HepG2 (cell line): ENCODE measurements around the gene HLA-B. TPM values are rescaled to one million over a fixed set of nuclear protein-coding genes. Genes with fewer than 3 reads are reported as not detected.
A peak's percentile ranks its signal among the peaks of the same experiment; 100 is the strongest.

ENCODE experiments used
- BATF2 ChIP-seq: sonication (generic); formaldehyde crosslinking; IDR thresholded peaks from 2 replicates; pipeline ENCODE4 v1.8.0; 2022; ENCODE audit warnings: mild to moderate bottlenecking, missing genetic modification reagents, moderate library complexity
- FOXA1 ChIP-seq, 2 experiments: fragments of 450-650 bp in 1 of 2; sonication (generic) in 1 of 2; formaldehyde crosslinking in 1 of 2; IDR thresholded peaks; 2 replicates each; pipeline versions ENCODE4 v1.4.0 to v1.6.1; 2016 to 2020; ENCODE audit warnings: missing genetic modification reagents in 1 of 2
- FOXK1 ChIP-seq: sonication (generic); formaldehyde crosslinking; IDR thresholded peaks from 2 replicates; pipeline ENCODE4 v1.4.0; 2020; ENCODE audit warnings: low read depth, missing genetic modification reagents, borderline replicate concordance
- HNF4A ChIP-seq: sonication (generic); formaldehyde crosslinking; IDR thresholded peaks from 2 replicates; pipeline ENCODE4 v1.4.0; 2020; ENCODE audit warnings: missing genetic modification reagents
- KDM1A ChIP-seq: IDR thresholded peaks from 2 replicates; pipeline ENCODE4 v1.6.1; 2016; ENCODE audit warnings: missing compliant biosample characterization
- MED8 ChIP-seq: sonication (generic); formaldehyde crosslinking; IDR thresholded peaks from 2 replicates; pipeline ENCODE4 v1.8.1; 2023; ENCODE audit warnings: mild to moderate bottlenecking, missing genetic modification reagents; ENCODE audit not compliant: insufficient replicate concordance
- MIER2 ChIP-seq: IDR thresholded peaks from 2 replicates; pipeline ENCODE4 v1.6.1; 2016; ENCODE audit warnings: missing biosample characterization, missing genetic modification reagents
- MXI1 ChIP-seq: IDR thresholded peaks from 3 replicates; pipeline ENCODE4 v1.6.1; 2012; ENCODE audit warnings: low read depth, low read length, inconsistent platforms, borderline replicate concordance
- NFKBIZ ChIP-seq: IDR thresholded peaks from 2 replicates; pipeline ENCODE4 v1.6.1; 2018; ENCODE audit warnings: missing genetic modification reagents, missing compliant biosample characterization
- NR2C2 ChIP-seq: sonication (generic); formaldehyde crosslinking; IDR thresholded peaks from 2 replicates; pipeline ENCODE4 v1.4.0; 2020; ENCODE audit warnings: missing genetic modification reagents, mild to moderate bottlenecking, moderate library complexity, borderline replicate concordance
- RBFOX2 ChIP-seq: fragments of 200-400 bp; formaldehyde crosslinking; IDR thresholded peaks from 2 replicates; pipeline ENCODE4 v1.6.1; 2017; ENCODE audit warnings: low read depth, mild to moderate bottlenecking, low read length
- STAG1 ChIP-seq: sonication (generic); formaldehyde crosslinking; IDR thresholded peaks from 2 replicates; pipeline ENCODE4 v1.4.0; 2020; ENCODE audit warnings: missing genetic modification reagents
- TIGD3 ChIP-seq: sonication (generic); formaldehyde crosslinking; IDR thresholded peaks from 2 replicates; pipeline ENCODE4 v1.5.1; 2020; ENCODE audit warnings: mild to moderate bottlenecking, missing genetic modification reagents, borderline replicate concordance
- UBTF ChIP-seq: sonication (generic); formaldehyde crosslinking; IDR thresholded peaks from 2 replicates; pipeline ENCODE4 v1.4.0; 2020; ENCODE audit warnings: mild to moderate bottlenecking, missing genetic modification reagents
- ZFP1 ChIP-seq: IDR thresholded peaks from 2 replicates; pipeline ENCODE4 v1.6.1; 2016
- ZFP62 ChIP-seq: sonication (generic); formaldehyde crosslinking; IDR thresholded peaks from 2 replicates; pipeline ENCODE4 v1.4.0; 2020; ENCODE audit warnings: missing genetic modification reagents
- ZNF331 ChIP-seq: sonication (generic); formaldehyde crosslinking; IDR thresholded peaks from 2 replicates; pipeline ENCODE4 v1.4.0; 2020; ENCODE audit warnings: missing genetic modification reagents
- ZNF441 ChIP-seq: sonication (generic); formaldehyde crosslinking; IDR thresholded peaks from 2 replicates; pipeline ENCODE4 v1.7.0; 2021; ENCODE audit warnings: missing genetic modification reagents, borderline replicate concordance
- ZNF609 ChIP-seq: sonication (generic); formaldehyde crosslinking; IDR thresholded peaks from 2 replicates; pipeline ENCODE4 v1.4.0; 2020; ENCODE audit warnings: mild to moderate bottlenecking, missing genetic modification reagents, borderline replicate concordance
- ZNF674 ChIP-seq: sonication (generic); formaldehyde crosslinking; IDR thresholded peaks from 2 replicates; pipeline ENCODE4 v1.5.0; 2020; ENCODE audit warnings: low read depth, mild to moderate bottlenecking, missing genetic modification reagents
- polyA plus RNA-seq, 8 experiments: library from polyadenylated mRNA; depleted of rRNA in 3 of 8; stranded (reverse) in 7 of 8; unstranded in 1 of 8; fragments of >200 nt; fragmentation: Illumina TruSeq in 4 of 8; extraction: Trizol in 4 of 8; gene quantifications; 2 replicates each; pipeline versions ENCODE4 v1.2.1 to v1.2.3, GENCODE V29; 2011 to 2016; ENCODE audit warnings: low read depth in 4 of 8, missing spikeins in 1 of 8, mixed read lengths in 1 of 8; ENCODE audit not compliant: insufficient read depth in 1 of 8
- total RNA-seq, 5 experiments: library from RNA; depleted of rRNA; stranded (reverse); fragments of >200 nt; fragmentation: Illumina TruSeq; extraction: Trizol; gene quantifications; 2 replicates each; pipeline ENCODE4 v1.2.3, GENCODE V29; 2016; ENCODE audit warnings: low read depth in 1 of 5

HLA-B gene
- total and polyA plus RNA-seq, 2 of the 13 experiments (the other 11 are each of a cell fraction or from before 2014, with no cell fraction given) = 35.3 to 88.9 TPM

GRCh38 chr6:31399589-31400466 lies 42.8 kb upstream of the HLA-B start (continued):
- TF ChIP-seq NFKBIZ (CRISPR knock-in tag) (peak; percentile 59; the same call in 1 of the 2 replicates), BATF2 (CRISPR knock-in tag) (0 out of 2 replicates have a peak, but pooled peaks have one; percentile 45), ZNF674 (CRISPR knock-in tag) (no peak), TIGD3 (no peak), NR2C2 (peak; percentile 92), ZNF331 (peak; percentile 12), ZFP62 (CRISPR knock-in tag) (no peak), UBTF (peak; percentile 79), MIER2 (CRISPR knock-in tag) (0 out of 2 replicates have a peak, but pooled peaks have one; percentile 48), ZNF441 (CRISPR knock-in tag) (peak; percentile 87; the same call in 1 of the 2 replicates), MXI1 (peak; percentile 35; the same call in 1 of the 3 replicates), RBFOX2 (peak; percentile 73), KDM1A (CRISPR knock-in tag) (no peak), HNF4A (CRISPR knock-in tag) (no peak; the same call in 1 of the 2 replicates), ZFP1 (CRISPR knock-in tag) (0 out of 2 replicates have a peak, but pooled peaks have one; percentile 56), MED8 (CRISPR knock-in tag) (no peak), FOXK1 (CRISPR knock-in tag) (peak; percentile 50), FOXA1 (IDR thresholded peaks at IDR 0.05) (no peak), FOXA1 (CRISPR knock-in tag; IDR thresholded peaks at IDR 0.05) (0 out of 2 replicates have a peak, but pooled peaks have one; percentile 5), STAG1 (peak; percentile 78), ZNF609 (CRISPR knock-in tag) (peak; percentile 16; the same call in 1 of the 2 replicates)
